ENCODE data around the gene RPL22L1.

The RPL22L1 gene

GRCh38 chr3:170848292-170848917 is 21.6 kb downstream of the RPL22L1 start:
- TF ChIP-seq ZNF70 (CRISPR knock-in tag; IDR thresholded peaks at IDR 0.05) (no peak), TOX (CRISPR knock-in tag; IDR thresholded peaks at IDR 0.05; ENCODE audit: borderline replicate concordance) (no peak), ZFP30 (CRISPR knock-in tag; IDR thresholded peaks at IDR 0.05) (no peak), ARNTL (CRISPR knock-in tag; IDR thresholded peaks at IDR 0.05; ENCODE audit: borderline replicate concordance, low read depth) (no peak), BACH2 (CRISPR knock-in tag; IDR thresholded peaks at IDR 0.05; ENCODE audit: borderline replicate concordance) (no peak), PPARA (CRISPR knock-in tag; IDR thresholded peaks at IDR 0.05; ENCODE audit: borderline replicate concordance) (no peak), GLIS3 (CRISPR knock-in tag; IDR thresholded peaks at IDR 0.05) (no peak), ZFP3 (CRISPR knock-in tag; IDR thresholded peaks at IDR 0.05) (no peak), PATZ1 (CRISPR knock-in tag; IDR thresholded peaks at IDR 0.05; ENCODE audit: borderline replicate concordance) (no peak), ISL1 (CRISPR knock-in tag; IDR thresholded peaks at IDR 0.05) (no peak), TCF4 (CRISPR knock-in tag; IDR thresholded peaks at IDR 0.05; ENCODE audit: borderline replicate concordance) (no peak), ZNF8 (CRISPR knock-in tag; IDR thresholded peaks at IDR 0.05) (no peak), ZNF565 (CRISPR knock-in tag; conservative IDR thresholded peaks at IDR 0.05; ENCODE audit: low read depth) (no peak), CSDC2 (CRISPR knock-in tag; IDR thresholded peaks at IDR 0.05) (no peak), SNAI2 (CRISPR knock-in tag; IDR thresholded peaks at IDR 0.05) (no peak), ESRRG (CRISPR knock-in tag; IDR thresholded peaks at IDR 0.05) (no peak), CREB5 (CRISPR knock-in tag; IDR thresholded peaks at IDR 0.05; ENCODE audit: low read depth) (no peak), TSHZ2 (CRISPR knock-in tag; IDR thresholded peaks at IDR 0.05) (no peak), OSR1 (CRISPR knock-in tag; IDR thresholded peaks at IDR 0.05) (no peak), CSRNP3 (CRISPR knock-in tag; IDR thresholded peaks at IDR 0.05) (no peak)
- ATAC-seq, result peak; percentile 72

- TF ChIP-seq ZFP30 (CRISPR knock-in tag; IDR thresholded peaks at IDR 0.05), result no peak
- TF ChIP-seq ISL1 (CRISPR knock-in tag; IDR thresholded peaks at IDR 0.05), result no peak
- TF ChIP-seq ZC3H10 (CRISPR knock-in tag; IDR thresholded peaks at IDR 0.05), result no peak
- no peak for TF ChIP-seq CSRNP3 (CRISPR knock-in tag; IDR thresholded peaks at IDR 0.05)
- no peak for TF ChIP-seq ZNF70 (CRISPR knock-in tag; IDR thresholded peaks at IDR 0.05)
- no peak for TF ChIP-seq RARB (CRISPR knock-in tag; IDR thresholded peaks at IDR 0.05)
- TF ChIP-seq ZNF8 (CRISPR knock-in tag; IDR thresholded peaks at IDR 0.05), result no peak
- no peak for TF ChIP-seq OSR1 (CRISPR knock-in tag; IDR thresholded peaks at IDR 0.05)
- TF ChIP-seq ESRRG (CRISPR knock-in tag; IDR thresholded peaks at IDR 0.05), result no peak
- no peak for TF ChIP-seq TOX (CRISPR knock-in tag; IDR thresholded peaks at IDR 0.05; ENCODE audit: borderline replicate concordance)
- no peak for TF ChIP-seq GLIS3 (CRISPR knock-in tag; IDR thresholded peaks at IDR 0.05)
- no peak for ATAC-seq
Measured at GRCh38 chr3:170844377-170844776, 25.6 kb downstream of the RPL22L1 start.
